CD4-positive, alpha-beta T cell treated with Interleukin-6 at 100 ng/mL for 8 hours (primary cell): ENCODE measurements around the gene NUDCD3.

ENCODE experiments used
- DNase-seq: peaks from one replicate; pipeline ENCODE4 v3.0.0-alpha.2; 2020; ENCODE audit warnings: mixed read lengths, low spot score

NUDCD3 gene

DNA sequence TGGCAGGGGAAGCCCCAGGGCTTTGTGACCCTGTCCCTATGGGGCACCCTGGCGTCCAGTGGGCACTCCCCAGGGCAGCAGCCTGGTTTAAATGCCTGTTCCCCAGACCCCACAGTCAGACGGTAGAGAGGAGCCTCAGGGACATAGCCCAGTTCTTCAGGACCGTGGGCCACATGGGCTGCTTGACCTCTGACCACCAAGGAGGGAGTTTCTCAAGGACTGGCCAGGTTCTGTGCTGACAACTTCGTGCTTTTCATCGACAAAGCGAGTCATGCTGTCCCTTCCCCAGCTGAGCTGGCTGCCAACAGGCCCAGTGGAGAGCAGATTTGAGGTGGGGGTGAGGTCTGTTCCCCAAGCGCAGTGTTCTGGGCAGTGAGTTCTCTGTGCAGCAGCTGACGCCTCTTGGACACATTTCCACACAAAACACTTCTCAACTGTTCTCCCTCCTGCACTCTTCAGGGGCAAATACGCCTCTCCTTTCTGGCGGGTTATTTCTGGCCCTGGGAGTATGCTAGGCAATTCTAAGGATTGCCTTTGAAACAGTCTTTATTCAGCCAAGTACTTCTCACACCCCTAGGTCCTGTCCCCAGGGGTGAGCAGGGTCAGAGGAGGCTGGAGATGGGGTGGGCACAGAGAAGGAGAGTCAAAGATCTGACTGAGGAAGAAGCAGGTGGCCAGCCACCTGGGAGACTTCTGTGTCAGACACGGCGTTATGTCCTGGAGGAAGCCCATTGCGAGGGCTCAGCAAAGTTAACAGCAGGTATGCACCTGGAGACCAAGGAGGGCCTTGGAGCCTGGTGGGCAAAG lies 107.8 kb downstream of the NUDCD3 start:
- DNase-seq = no peak

DNA sequence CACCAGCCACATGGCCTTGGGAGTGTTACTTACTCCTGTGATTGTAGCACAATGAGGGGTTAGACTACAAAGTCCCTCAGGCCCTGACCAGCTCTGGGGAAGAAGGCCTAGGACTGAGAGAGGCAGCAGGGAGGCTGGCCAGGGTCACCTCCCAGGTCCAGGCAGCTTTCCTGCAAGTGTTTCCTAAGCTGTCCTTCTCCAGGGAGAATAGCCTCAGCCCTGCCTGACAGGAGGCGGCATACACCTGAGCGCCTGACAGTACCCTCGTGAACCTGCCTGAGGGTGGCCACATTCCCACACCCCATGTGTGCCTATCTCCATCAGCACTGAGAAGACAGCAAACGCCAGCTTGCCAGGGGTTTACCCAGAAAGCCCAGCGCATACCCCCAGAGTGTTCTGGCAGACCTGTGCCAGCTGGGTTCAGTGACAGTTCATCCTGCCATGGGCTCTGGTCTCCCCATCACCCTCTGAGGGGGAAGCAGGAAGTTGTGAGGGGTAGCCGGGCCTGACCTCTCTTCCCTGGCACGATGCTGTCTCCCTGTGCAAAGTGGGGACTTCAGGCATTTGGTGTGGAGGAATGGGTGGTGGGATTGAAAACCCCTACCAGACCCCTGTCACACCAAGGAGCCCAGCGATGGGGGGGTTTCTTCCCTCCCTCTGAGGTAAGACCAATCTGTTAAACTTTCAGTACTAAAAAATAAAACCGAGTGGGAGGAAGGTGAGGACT lies 108.8 kb downstream of the NUDCD3 start:
- no peak for DNase-seq

DNA sequence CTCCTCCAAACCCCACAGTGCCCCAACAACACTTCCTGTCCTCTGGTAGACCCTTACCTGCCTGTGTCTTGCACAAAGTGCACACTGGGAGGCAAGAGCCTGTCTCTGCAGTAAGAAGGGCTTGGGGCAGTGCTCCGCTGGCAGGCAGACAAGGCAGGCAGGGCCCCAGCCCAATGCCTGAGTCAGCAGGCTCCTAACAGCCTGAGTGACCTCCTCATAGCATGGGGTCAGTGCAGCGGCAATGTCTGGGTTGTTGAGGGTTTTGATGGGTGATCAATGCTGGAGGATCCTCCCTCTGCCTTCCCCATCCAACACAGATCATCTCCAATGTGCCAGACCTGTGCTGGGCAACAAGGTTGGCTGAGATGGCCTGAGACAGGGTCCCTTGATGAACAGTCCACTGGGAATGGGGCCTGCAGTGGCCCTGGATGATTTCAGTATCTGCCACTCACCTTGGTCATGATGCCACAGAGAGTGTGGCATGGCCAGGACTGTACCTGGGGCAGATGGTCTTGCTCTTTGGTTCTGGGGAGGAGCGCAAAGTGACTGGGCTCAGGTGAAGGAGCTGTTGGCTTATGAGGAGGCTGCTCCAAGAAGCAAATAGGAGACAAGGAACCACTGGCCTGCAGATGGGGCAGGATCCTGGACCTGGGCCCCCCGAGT lies 109.5 kb downstream of the NUDCD3 start:
- DNase-seq = no peak

DNA sequence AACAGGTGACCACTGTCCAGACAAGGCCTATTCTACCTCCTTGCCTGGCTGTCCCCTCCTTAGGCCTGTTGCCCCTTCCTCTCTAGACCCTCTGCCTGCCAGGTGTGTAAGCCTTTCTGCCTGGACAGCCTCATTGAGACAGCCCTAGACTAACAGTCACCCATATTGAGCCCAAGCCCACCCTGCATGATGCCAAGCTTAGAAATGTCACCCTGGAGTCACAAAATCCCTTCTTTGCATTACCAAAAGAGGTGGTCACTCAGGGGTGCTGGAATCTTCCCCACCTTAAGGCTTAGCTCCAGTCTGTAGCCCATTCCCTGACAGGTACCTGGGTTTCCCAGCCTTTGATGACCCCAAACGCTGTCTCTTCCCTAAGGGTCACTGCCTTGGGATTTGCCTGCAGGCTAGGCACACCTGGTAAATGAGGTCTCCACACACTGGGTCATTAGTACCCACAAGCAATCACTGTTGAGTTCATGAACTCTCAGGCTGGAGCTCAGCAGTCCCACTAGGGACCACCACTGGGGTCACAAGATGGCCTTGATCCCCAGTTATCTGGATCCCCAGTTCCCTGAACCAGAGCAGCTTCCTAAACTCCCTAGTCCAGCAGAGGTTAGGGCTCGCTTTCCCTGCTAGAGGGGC lies 110.1 kb downstream of the NUDCD3 start:
- DNase-seq = no peak

DNA sequence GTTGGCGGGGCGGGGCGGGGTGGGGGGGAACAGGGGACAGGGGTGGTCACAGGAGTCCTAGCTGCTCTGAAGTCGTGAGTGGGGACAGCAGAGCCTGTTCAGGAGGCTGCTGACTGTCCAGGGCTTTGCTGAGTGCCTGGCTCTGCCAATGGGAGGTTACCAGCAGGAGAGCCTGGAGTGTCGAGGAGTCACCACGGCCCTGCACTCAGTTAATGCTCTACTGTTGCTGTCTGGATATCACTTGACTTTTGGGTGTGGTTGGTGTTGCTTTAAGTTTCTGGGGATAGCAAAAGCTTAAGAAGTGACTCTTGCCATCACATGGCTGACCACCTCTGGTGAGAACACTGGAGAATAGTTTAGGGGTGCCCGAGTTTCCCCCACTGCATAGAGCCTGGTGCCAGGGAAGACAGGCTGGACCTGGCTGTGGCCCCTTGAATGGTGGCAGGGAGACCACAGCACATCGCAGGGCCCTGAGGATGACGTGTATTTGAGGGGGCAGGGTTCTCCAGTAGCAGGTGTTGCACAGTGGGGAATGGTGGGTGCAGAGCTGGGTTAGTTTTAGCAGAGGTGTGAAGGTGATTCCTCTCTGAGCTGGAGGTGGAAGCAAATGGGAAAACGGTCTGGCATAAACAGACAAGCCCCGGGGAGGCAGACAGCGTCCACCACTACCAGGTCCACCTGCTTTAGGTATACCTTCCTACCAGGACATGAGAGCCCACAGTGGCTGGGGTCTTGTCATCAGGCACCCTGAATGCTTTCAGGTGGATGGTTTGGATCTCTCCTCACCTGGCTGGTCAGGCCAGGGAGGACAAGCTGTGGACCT lies 110.9 kb downstream of the NUDCD3 start:
- no peak for DNase-seq

DNA sequence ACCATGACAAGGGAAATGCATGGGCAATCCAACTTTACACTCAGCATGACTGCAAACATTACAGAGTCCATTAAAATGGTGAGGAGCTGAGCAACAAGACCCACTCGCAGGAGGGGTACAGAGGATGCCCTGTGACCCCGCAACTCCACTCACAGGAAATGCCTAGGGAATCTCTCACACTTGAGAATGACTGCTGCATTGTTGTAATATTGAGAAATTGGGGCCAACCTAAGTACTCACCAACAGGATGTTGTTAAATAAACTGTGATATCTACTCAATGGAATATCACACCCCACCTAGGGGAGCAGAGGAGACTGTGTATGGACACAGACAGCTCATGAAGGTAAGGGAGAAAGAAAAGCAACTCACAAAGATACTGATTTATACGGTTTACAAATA lies 111.7 kb downstream of the NUDCD3 start:
- no peak for DNase-seq

DNA sequence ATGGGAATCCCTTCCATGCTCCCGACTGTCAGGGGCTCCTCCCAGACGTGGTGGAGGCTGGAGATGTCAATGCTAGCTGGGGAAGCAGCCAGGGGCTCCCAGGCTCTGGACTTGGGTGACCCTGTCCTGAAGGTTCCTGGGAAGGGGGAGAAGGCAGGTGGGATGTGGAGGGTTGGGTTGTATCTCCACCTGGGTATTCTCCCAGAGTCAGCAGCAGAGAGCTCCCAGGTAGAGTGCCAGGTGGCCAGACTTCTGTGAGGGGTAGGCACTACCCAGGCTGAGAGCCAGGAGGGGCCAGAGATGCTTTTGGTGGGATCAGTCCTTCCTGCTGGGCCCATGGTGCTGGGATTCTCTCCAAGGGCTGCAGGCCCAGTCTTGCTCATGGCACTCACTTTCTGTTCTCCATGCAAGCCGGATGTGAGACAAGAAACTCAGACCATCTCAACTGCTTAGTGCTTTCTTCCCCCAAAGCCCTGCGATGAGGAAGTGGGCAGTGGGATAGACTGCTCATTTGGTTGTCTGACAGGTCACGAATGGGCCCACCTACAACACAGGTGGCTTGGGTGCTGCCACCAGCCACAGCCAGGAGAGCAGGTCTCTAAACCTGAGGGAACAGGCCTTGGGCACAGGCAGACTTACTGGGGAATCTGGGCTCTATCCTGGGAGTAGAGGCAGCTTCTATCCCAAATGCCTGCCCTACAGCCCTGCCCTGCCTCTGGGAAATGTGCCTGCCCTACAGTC lies 112.6 kb downstream of the NUDCD3 start:
- no peak for DNase-seq

DNA sequence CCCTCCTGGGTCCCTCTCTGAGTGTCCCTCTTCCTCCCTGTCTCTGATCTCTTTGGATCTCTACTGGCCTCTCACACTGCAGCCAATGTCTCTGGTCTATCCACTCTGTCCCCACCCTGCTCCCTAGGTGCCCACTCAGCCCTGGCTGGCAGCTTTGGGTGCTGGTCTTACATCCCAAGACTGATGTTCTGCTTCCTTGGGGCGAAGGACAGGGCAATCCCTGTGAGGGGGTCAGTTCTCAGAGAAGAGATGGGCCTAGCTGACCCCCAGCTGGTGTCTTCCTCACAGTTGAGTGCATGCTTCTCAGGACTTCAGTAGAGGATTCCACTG lies 113.4 kb downstream of the NUDCD3 start:
- no peak for DNase-seq

DNA sequence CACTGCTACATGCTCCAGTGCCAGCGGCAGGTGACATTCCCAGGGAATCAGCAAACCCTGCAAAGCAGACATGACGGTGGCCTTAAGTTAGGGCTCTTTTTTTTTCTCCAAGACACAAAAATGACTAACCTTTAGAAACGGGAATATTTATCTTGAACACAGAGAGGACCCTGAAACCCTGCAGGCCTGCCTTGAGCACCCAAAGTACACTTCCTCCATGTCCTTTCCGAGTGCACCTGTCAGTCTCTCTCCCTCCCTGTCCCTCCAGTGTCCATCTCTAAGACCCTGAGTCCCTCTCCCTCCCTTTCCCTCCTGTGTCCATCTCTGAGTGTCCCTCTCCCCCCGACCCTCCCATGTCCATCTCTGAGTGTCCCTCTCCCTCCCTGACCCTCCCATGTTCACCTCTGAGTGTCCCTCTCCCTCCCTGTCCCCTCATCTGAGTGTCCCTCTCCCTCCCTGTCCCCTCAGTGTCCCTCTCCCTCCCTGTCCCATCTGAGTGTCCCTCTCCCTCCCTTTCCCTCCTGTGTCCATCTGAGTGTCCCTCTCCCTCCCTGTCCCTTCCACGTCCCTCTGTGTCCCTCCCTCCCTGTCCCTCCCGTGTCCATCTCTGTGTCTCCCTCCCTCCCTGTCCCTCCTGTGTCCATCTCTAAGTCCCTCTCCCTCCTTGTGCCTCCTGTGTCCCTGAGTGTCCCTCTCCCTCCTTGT lies 113.9 kb downstream of the NUDCD3 start:
- no peak for DNase-seq

DNA sequence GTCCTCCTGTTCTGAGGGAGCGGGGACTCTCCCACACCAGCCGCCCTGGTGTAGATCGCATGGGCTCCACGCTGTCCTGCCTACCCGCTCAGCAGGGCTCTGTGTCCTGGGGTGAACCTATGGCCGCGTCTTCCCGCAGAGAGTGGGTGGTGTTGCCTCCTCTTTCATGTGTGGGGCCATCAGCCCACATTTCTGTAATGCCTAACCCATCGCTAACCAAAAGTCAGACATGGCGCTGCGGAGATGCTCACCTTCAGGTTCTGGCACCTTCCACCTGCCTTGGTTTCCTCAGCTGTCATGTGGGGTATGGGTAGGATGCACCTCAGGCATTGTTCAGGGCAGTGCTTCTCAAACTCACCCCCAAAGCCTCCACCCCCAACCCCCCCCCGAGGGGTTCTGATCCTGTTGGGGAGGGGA lies 114.5 kb downstream of the NUDCD3 start:
- no peak for DNase-seq

DNA sequence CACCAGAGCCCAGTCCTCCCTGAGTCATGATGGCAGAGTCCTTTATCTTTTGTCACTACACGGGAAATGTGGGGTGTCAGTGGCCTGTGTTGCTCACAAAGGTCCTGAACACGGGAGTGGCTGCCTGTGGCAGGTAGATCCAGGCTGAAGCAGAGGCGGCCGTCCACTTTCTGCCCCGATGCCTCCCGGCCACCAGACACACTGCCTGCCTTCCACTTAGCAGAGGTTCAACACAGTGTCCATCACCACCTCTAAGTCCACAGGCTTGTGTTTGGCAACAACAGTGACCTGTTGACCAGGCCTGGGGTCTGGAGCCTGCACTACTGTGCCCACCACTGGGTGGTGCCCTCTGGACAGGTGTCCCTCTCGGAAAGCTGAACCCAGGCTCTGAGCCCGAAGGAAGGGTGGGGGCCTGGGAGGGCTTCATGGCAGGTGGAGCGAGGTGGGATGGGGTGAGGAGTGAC lies 115.2 kb downstream of the NUDCD3 start:
- DNase-seq = no peak

DNA sequence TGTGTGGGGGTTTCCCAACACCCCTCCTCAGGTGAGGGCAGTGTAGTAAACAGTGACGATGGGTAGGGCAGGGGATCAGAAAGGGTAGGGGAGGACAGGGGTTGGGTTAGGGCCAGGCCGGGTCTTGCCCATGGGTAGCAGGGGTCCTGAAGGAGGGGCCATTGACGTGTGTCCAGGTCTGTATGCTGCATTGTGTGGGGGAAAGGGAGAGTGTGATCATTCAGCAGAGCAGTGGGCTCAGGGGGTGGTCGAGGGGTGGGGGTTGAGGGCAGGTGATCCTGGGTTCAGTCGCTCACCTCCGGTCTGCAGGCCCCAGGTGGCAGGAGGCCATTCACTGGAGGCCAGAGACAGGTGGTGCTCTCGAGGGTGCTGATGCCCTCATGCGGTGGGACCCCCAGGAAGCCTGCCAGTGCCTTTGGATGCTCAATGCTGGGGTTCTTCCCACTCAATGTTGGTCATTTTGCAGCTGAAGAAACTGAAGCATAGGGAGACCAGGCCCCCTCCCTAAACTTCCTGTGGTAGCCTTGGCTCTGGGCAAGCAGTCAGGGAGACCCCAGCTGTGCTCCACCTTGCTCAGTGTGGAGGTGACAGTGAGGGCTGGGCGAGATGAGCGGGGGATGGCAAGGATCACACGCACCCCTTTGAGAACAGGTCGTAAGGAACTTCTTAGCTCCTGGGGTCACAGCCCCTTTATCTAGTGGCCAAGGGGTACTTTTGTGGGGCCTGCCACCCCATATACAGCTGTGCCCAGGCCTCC lies 116.3 kb downstream of the NUDCD3 start:
- DNase-seq = no peak

DNA sequence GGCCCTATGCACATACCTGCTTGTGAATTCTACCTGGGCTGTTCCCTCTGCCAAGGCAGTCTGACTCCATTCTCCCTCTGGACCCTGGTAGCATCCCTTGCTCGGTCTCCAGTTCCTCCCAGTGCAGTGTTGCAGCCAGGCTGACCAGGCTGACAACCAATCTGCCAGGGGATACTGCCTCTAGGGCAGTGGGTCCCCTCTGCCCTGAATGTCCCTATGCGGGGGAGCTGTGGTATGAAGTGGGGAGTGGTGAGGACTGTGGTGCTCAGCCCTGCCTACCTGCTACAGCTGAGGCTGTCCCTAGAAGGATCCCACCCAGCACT lies 117.1 kb downstream of the NUDCD3 start:
- DNase-seq = no peak

DNA sequence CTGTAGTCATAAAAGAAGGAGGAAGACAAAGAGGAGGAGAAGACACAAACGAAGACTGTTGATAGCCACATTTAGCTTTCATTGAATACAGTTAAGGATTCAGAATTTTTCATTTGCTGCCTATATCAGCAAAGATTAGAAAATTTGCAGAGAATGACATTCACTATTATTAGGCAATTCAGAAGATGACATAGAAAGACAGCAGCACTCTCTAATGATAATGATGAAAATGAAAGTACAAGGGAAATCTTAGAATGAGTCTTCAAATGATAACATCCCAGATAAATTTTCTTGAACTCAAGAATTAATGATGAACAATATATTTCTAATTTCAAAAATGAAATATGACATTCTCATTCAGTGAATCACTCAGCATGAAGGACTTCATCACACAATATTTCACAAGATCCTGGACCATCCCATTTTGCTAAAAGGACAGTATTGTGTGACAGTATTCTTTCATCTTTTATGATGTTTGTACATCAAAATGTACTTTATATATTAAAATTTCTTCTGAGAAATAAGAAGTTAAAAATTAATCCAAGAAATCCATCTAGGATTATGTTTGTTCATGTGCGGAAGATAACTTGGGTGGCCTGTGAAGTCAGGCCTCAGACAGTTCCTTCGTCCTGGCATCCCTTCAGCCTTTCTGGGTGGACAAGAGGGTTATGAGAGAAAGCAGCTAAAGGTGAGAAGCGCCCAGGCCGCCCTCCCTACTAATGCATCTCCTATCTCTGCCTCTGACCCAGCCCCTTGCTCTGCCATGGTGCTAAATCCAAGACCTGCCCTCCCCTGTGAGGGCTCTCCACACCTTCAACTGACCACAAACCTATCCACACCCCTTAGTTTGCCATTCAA lies 117.7 kb downstream of the NUDCD3 start:
- no peak for DNase-seq

DNA sequence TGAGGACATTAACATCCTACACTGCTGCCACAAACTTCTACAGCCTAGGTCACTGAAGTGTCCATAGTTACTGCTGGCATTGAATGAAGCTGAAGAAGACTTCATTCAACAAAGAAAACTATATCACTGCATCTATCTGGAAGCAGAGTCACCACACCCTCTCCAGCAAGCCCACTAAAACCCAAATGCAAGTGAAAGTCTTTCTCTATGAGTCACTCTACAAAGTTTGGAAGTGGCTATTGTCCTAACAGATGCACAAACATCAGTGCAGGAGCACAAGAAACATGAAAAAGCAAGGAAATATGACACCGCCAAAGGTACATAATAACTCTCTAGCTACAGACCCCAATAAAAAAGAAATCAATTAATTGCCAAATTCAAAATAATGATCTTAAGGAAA lies 121.6 kb downstream of the NUDCD3 start:
- no peak for DNase-seq

DNA sequence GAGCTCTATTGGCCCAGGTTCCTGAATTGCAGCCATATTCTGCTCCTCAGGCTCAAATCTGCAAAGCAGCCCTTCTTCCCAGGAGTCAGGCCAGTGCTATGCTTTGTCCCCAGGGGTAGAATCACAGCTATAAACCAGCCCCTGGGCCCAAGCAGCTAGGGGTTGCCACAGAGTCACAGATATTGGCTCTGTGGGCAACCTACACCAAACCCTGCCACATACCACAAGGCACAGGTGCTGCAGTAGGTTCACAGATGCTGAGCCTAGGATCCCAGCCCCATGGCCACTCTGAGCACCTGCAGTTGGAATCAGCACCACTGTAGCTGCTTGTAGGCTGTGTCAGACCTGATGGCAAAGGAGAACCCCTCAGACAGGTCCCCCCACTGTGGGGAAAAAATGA lies 122.0 kb downstream of the NUDCD3 start:
- no peak for DNase-seq

DNA sequence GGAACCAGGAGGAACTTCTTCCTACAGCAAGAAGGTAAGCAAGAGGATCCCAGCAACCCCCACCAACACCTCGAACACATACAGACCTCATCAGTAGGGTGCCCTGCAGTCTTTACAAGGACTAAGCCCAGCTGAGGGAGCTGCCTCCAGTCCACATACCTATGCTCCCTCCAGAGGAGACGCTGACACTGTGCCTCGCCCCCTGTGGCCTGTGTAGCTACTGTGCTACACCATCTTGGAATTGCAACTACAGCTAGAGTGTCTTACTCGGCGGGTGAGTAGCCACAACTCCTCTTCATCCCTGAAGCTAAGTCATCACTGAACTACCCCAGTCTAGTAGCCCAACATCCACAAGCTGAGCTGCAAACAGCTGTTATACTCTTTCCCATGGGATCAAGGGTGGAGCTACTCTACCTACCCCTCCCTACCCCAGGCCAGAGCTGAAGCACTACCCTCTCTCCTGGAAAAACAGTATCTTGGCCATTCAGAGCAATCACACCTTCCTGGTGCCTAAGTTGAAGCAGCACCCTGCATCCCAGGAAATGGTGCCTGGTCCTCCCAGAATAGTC lies 122.9 kb downstream of the NUDCD3 start:
- no peak for DNase-seq

DNA sequence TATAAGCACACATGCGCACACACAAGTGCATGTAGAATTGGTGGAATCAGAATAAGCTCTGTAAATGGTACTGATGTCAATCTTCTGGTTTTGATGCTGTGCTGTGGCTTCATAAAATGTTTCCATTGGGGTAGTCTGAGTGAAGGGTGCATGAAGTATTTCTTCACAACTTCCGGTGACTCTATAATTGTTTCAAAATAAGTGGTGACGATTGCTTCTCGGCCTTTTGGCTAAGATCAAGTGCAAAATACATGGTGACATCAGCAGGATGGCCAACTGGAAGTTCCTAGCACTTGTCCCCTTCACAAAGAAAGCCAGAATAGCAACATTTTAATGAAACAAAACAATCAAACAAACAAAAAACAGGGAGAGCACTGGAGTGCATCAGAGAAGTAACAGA lies 123.5 kb downstream of the NUDCD3 start:
- DNase-seq = no peak
